Stimulated activated CD4-positive, alpha-beta T cell treated with anti-CD3 and anti-CD28 coated beads, Interleukin-1b, Interleukin-23, amount 100 ng/mL, for 4 hours (primary cell): Measurements from ENCODE around the gene RMND1.
"Not testable (repeated sequence)": the region's sequence is repeated elsewhere in the genome, so short reads cannot be mapped to it uniquely, and the experiment has no call there.

ENCODE experiments used
- DNase-seq, 2 donors: peaks; one replicate each; pipeline ENCODE4 v3.0.0-alpha.2; 2020; ENCODE audit warnings: low read depth in 2 of 2

The RMND1 gene, protein sequence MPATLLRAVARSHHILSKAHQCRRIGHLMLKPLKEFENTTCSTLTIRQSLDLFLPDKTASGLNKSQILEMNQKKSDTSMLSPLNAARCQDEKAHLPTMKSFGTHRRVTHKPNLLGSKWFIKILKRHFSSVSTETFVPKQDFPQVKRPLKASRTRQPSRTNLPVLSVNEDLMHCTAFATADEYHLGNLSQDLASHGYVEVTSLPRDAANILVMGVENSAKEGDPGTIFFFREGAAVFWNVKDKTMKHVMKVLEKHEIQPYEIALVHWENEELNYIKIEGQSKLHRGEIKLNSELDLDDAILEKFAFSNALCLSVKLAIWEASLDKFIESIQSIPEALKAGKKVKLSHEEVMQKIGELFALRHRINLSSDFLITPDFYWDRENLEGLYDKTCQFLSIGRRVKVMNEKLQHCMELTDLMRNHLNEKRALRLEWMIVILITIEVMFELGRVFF

DNA sequence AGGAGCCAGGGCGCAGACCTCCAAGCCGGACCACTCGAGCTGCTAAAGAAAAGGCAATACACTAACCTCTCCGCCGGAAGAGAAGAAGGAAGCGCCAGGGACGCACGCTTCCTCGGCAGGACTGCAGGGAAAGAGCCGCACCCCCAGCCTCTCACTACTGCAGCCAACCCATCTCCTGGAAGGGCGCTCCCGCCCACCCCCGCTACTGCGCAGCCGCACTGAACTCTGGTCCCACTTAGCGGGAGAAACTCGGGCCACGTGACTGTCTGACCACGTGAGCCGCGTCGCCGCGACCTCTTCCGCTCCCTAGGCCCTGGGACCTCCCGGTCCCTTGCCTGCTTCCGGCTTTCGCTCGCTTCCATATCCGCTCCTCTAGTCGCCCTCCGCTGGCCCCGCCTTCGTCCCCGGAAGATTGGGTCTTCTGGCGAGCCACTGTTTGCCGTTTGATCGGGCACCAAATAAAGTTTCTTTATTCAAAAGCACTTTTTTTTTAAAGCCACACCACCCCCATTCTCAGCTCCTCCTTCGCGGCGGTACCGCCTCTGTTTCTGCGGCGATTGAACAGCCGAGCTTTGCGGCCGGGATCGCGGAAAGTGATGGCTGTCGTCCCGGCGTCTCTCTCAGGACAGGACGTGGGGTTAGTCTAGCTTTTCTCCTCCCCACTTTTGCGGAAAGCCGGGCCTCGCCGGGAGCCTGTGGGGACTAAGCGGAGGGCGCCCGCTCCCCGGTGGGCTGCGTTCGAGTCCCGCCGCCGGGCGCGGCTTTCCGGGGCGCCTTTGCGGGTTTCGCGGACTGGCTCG is at the start of gene RMND1:
RMND1 (minus strand) TSS at position 177 of the 800 bp plus-strand sequence. CDS start 6,315 bp downstream, outside the sequence.
- peak; percentile 99 for DNase-seq

DNA sequence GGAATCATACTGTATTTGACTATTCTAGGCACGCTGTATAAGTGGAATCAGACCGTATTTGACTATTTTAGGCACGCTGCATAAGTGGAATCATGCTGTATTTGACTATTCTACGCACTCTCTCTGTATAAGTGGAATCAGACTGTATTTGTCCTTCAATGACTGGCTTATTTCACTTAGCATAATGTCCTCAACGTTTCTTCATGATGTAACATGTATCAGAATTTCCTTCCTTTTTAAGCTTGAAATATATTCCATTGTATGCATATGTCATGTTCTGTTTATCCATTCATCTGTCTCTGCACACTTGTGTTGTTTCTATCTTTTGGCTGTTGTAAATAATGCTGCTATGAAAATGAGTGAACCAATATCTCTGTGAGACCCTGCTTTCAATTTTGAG is 47.6 kb upstream of the RMND1 start:
- no peak for DNase-seq

DNA sequence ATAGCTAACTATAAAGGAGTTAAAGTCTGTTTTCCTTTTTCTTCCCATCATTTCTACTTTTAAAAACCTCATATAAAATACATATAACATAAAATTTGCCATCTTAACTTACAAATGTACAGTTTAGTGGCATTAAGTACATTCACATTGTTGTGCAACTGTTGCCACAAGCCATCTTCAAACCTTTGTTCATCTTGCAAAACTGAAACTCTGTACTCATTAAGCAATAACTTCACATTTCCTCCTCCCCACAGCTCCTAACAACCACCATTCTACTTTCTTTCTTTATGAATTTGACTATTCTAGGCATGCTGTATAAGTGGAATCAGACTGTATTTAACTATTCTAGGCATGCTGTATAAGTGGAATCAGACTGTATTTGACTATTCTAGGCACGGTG is 46.4 kb upstream of the RMND1 start:
- no peak for DNase-seq

DNA sequence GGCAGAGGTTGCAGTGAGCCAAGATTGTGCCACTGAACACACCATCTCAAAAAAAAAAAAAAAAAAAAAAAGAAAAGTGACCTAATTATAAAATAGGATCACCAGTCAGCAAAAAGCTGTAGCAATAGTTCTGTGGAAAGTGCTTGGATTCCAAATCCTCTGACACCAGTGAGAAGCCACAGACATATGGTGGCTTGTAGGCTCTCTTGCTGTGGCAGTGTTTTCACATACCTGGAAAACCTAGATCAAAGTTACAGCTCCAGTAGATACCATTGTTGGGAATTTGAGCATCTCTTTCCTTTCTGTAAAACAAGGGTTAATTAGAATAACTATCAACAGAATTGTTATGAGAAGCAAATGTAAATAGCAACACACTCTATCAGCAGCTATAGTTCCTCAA is 46.0 kb upstream of the RMND1 start:
- no peak for DNase-seq

DNA sequence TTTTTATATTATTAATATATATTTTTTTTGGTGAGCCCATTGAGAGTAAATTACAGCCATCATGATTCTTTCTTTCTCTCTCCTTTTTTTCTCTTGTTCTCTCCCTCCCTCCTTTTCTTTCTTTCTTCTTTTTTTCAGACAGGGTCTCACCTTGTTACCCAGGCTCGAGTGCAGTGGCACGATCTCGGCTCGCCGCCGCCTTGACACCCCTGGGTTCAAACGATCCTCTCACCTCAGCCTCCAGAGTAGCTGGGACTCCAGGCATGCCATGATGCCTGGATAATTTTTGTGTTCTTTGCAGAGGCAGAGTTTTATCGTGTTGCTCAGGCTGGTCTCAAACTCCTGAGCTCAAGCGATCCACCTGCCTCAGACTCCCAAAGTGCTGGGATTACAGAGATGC is 43.5 kb upstream of the RMND1 start:
- DNase-seq: no peak

DNA sequence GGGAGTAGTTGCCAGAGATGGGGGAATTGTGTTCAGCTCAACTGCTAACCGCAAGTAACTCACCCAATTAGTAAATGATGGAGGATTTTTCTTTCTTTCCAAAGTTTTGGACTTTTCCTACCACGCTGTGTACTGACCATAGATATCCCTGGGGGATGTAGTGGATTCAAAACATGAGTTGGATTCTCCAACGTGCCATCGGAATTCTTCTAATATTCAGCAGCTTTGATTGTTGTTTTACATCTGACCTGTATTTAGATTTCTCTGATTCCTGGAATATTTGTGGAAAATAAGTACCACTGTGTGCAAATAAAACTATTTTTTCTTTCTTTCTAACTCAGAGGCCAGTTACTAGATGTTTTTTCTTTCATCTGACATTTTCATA is 43.0 kb upstream of the RMND1 start:
- DNase-seq: no peak

DNA sequence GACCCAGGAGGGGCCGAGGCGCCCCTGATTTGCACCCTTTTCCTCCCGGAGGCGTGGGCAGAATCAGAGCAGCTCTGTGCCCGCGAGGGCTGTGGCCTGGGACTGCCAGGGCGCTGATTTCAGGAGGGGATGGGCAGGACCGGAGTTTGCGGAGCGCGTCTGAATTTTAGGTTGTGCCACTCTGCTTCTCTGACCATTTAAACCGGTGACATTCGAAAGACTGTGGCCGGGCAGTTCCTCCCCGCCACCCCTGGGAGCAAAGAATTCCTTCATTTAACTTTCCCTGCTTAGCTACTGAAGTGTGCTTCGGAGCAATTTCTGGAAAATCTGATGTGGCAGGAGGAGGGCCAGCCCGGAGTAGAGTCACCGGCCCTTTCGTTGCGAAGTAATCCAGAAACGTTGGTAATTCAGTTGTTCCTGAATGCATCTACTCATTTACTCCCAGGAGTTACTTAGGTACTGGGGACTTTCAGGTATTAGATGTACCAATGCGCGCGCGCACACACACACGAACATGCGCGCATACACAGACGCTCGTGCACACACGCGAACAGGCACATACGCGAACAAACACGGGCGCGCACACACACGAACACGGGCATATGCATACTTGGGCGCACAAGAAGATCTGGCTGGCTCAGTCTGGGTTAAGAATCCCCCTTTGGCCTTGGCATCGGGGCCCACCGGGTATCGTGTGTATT is 42.5 kb upstream of the RMND1 start:
- no peak for DNase-seq

DNA sequence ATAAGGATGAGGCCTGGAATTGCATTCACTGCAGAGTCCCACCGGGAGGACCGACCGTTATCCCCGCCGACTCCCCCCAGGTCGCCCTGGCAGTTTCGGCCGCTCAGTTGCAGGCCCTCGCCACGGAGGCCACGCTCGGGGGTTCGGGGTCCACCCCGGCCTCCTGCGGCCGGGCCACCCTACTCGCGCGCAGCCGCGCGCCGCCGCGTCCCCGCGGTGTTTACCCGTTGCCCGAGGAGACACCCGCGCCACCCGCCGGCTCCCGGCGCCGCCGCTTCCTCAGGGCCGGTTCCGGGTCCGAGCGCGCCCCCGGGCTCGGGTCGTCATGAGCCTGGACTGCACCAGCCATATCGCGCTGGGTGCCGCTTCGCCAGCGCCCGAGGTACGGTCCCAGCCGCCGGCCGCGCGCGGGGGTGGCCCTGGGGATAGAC is 41.9 kb upstream of the RMND1 start, which contains the start of gene CCDC170:
CCDC170 (plus strand) TSS at position 214 of the 431 bp plus-strand sequence; CDS start at position 326, 112 bp downstream.
- no peak for DNase-seq

DNA sequence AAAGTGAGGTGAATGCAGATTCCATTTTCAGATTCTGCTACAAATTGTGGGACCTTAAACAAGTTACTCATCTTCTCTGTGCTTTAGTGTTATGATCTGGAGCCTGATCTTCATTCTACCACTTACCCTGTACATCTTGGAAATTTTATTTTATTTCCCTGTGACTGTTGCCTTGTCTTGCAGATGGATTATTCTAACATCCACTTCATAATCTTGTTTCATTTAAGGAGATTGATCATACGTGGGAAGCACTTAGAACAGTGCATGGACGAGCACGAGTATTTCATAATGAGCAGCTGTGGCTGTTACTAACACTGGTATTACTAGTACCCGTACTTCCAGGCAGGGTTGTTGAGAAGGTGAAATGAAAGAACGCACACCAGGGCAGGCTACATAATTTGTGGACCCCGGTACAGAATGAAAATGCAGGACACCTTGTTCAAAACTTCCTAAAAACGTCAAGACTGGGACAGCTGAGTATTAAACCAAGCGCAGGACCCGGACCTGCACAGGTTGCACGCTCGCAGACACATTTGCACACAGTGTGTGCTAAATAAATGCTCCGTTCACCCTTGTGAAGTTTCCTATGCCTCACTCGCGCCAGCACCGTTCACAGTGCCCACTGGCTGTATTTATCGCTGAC is 41.4 kb upstream of the RMND1 start:
- DNase-seq: no peak

DNA sequence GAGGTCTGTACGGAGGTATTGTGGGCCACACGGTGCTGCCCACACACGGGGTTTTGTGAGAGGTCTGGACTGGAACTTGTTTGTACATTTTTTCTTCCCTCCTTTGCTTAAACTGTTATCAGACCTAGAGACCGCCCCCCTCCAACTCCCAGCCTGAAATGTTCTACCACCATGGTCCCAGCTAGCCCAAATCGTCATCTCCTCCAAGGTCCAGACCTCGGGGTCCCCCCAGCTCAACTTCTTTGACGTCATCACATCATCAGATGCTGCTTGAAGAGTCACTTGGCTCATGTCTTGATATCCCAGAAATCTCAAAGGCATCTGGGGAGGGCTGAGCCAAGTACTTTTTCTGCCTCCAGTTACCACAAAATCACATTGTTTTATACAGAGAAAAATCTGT is 39.1 kb upstream of the RMND1 start:
- no peak for DNase-seq

DNA sequence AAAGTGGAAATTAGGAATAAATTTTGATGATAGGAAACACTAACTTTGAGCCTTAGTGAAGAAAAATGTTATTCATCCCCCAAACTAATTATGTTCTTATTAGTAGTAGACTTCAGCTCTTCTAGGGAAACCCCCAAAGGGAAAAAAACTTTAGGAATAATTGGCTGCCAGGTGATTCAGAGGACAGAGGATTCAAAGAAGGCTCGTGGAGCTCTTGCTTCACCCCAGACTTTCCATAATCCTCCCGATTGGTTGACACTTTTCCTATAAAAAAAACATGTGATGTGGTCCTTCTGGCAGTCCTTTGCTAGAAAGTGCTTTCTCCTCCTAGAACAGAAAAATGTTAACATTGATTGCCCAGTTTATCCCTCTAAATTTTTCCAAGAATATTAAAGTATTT is 36.3 kb upstream of the RMND1 start:
- DNase-seq: no peak

DNA sequence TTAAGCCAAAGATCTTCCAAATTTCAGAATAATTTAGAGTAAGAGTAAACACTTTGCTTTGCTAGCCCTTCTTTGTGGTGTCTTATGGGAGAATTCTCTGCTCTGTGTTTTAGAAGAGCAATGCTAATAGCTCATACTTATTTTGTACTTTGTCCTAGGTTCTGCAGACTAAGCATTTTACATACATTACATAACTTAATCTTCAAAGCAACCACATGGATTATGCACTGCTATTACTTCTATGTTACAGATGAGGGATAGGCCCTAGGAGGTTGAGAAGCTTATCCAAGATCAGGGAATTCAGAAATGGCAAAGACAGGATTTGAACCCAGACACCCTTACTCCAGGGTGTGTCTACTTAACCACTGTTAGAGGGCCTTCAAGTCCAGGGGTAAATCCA is 32.1 kb upstream of the RMND1 start:
- DNase-seq: no peak

DNA sequence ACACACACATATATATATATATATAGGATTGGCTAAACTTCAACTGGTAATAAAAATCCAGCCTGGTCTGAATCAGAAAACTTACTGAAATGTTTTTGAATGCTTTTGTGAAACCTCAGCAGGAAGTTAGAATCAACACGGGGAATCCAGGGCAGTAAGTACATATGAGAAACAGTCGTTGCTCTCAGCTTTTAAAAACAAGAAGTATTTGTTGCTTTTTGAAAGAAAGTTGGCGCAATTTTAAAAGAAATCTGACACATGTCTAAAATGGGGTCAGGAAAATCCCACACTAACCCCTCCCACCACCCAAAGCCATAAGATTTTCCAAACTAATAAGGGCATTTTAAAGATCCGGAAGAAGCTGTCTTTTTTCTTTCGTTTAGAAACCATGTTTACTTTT is 30.4 kb upstream of the RMND1 start:
- no peak for DNase-seq

DNA sequence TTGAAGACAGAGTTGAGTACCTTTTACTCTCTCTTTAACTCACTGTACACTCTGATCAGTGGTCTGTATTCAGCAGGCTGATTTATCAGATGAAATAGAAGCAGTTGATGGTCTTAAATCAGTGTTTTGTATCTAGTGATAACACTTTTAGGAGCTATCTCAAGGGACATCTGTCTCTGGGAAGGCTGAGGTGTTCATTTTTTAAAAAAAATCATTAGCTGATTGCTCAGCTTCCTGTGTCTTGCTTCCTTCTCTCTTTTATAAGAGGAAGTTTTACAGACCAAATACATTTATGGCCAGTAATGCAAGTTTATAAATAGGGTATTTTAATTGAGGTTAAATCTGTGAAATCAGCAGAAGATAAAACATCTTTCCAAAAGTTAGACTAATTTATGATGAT is 29.9 kb upstream of the RMND1 start:
- no peak for DNase-seq

DNA sequence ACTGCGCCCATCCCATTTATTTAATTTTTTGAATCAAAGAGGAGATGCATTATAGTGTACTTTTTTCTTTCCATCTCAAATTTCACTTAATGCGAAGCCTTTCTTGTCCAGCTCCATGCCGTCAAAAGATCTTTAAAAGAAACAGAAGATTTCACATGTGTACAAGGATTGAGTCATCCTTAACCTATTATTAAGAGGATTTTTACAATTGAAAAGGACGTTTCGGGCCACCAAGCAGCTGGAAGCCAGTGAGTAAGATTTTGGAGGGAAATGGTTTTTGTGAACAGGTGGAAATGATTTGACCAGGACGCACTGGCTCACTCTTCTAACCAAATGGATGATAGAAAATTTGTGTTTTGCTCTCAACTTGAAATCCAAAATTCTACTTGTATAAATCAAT is 26.7 kb upstream of the RMND1 start:
- DNase-seq: no peak

DNA sequence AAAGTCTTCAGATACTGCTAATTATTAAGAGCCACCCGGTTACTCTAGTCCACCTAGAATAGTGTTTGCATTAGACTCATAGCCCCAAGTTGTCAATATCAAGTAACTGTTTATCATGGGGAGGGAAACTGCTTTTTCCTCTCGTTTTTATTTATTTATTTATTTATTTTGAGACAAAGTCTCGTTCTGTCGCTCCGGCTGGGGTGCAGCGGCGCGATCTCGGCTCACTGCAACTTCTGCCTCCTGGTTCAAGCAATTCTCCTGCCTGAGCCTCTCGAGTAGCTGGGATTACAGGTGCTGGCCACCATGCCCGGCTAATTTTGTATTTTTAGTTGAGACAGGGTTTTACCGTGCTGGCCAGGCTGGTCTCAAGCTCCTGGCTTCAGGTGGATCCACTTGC is 25.8 kb upstream of the RMND1 start:
- DNase-seq: no peak

DNA sequence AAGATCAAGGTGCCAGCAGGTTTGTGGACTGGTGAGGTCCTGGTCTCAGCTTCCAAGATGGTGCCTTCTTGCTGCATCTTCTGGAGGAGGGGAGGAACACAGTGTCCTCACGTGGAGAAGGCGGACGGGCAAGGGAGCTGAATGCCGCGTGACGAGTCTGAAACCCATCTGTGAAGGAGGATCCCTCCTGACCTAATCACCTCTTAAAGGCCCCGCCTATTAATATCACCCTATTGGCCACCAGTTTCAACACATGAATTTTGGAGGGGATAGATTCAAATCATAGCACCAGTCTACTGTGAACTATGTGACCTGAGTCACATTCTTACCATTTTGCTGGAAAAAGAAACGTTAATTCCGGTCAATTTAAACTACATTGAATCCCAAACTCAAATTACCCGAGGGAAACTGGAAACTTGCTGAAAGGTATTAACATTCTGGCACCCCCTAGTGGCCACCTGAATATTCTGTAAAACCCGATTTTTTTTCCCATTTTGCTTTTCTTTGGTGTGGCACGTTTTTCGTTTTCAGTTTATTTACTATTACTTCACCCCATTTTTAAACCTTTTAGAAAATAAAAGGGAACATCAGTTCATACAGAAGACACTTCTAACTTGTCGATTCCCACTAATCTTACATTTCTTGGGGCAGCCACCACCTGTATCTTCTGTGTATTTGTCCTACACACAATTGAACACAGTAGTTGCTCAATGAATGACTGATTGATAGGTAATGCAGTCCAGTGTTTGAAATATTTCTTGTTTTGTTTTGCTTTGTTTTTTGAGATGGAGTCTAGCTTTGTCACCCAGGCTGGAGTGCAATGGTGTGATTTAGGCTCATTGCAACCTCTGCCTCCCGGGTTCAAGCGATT is 24.0 kb upstream of the RMND1 start:
- DNase-seq: peak in 1 of 2 donors; percentile 50

DNA sequence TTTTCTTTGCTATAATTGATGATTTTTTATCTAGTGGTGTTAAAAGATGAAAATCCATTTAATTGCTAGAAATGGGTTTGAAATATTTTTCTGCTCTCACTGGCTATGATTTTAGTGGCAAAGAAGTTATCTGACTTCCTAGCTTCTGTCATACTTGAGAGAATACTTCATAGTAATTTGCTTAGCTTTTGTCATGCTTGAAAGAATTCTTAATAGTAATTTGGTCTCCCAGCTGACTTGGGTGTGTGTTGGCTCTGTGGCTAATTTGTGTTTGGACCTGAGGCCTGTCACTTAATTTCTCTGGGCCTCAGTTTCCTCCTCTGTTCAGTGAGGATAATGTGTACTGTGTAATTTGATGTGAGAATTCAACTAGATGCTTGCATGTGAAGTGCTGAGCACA is 12.8 kb upstream of the RMND1 start:
- DNase-seq: no peak

DNA sequence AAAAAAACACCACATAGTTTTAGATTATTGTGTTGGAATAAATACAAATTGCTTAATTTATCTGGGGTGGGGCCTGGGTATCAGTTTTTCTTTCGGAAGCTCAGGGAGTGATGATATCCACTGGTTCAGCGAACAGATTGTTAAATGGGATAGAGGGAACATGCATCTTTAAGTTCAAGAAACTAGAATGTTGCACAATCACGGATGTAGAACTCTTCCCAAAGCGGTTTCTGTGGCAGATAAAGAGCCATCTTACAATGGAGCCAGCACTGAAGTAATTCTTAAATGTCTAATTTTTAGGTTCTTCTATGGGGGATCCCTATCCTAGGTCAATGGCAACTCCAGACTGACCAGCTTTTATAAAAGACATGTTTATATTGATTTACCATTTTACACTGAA is 9.7 kb upstream of the RMND1 start:
- DNase-seq: no peak

DNA sequence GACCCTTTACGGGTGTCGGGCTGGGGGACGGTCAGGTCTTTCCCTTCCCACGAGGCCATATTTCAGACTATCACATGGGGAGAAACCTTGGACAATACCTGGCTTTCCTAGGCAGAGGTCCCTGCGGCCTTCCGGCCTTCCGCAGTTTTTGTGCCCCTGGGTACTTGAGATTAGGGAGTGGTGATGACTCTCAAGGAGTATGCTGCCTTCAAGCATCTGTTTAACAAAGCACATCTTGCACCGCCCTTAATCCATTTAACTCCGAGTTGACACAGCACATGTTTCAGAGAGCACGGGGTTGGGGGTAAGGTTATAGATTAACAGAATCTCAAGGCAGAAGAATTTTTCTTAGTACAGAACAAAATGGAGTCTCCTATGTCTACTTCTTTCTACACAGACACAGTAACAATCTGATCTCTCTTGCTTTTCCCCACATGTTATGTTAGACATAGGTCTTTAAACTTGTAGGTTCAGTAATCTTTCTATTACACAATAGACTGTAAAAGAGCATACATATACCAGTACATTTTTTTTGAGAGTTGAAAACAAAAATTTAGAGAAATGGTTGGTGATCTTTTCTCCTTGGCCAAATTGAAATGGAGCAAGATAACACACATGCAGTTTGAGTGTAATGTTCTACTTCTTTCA is 3.9 kb upstream of the RMND1 start:
- not testable (repeated sequence) for DNase-seq
